Activated gamma-delta T cell (primary cell): ENCODE measurements around the gene ZNF786.

ENCODE experiments used
- DNase-seq: peaks from one replicate; lab custom pipeline; 2025; lab: John Stamatoyannopoulos, UW

Gene ZNF786

GRCh38 chr7:149028346-149029109, 62.0 kb downstream of the ZNF786 start, which contains the start of gene PDIA4:
PDIA4 (minus strand) TSS chr7:149028505; CDS start chr7:149028408, 97 bp downstream.
- DNase-seq: peak; percentile 99

GRCh38 chr7:149027611-149028345, 62.7 kb downstream of the ZNF786 start:
- no peak for DNase-seq

- DNase-seq: no peak
Measured at GRCh38 chr7:149027055-149027454, 63.5 kb downstream of the ZNF786 start.

- no peak for DNase-seq
Measured at GRCh38 chr7:149023662-149024061, 66.9 kb downstream of the ZNF786 start.

GRCh38 chr7:149022756-149023360, 67.7 kb downstream of the ZNF786 start:
- DNase-seq: no peak

GRCh38 chr7:149021725-149022062, 68.8 kb downstream of the ZNF786 start:
- no peak for DNase-seq

- no peak for DNase-seq
Measured at GRCh38 chr7:149020483-149020882, 70.0 kb downstream of the ZNF786 start.
